CD8-positive, alpha-beta memory T cell (primary cell): ENCODE measurements around the gene RUNDC1. TPM values are rescaled to one million over a fixed set of nuclear protein-coding genes. Genes with fewer than 3 reads are reported as not detected.
"Not testable (repeated sequence)": the region's sequence is repeated elsewhere in the genome, so short reads cannot be mapped to it uniquely, and the experiment has no call there.

Source experiments
- CTCF ChIA-PET: fragments of 350-600 bp; sonication (Branson Sonifier 250); formaldehyde crosslinking; loops from one replicate; lab custom pipeline; 2021; ENCODE audit warnings: antibody characterized with exemption; lab: Charles Lee
- POLR2A ChIA-PET: fragments of 350-600 bp; sonication (Branson Sonifier 250); formaldehyde crosslinking; loops from one replicate; lab custom pipeline; 2021; ENCODE audit warnings: antibody characterized with exemption; lab: Charles Lee
- DNase-seq, 5 donors: peaks; one replicate each; pipeline versions ENCODE4 v3.0.0 to v3.0.0-alpha.2; 2020 to 2022; ENCODE audit warnings: mixed read lengths in 1 of 5
- H3K27ac ChIP-seq: one replicate; pipeline ENCODE4 v1.7.0; 2013; ENCODE audit warnings: low read depth, mild to moderate bottlenecking, low read length, moderate library complexity
- H3K27me3 ChIP-seq: 2 replicates; pipeline ENCODE4 v1.7.0; 2013; ENCODE audit warnings: low read length, mild to moderate bottlenecking; ENCODE audit not compliant: insufficient read depth, poor library complexity, severe bottlenecking
- H3K36me3 ChIP-seq: 2 replicates; pipeline ENCODE4 v1.7.0; 2013; ENCODE audit warnings: mild to moderate bottlenecking, low read length, moderate library complexity; ENCODE audit not compliant: insufficient read depth
- H3K4me1 ChIP-seq: 2 replicates; pipeline ENCODE4 v1.7.0; 2013; ENCODE audit warnings: mild to moderate bottlenecking, low read length, moderate library complexity; ENCODE audit not compliant: insufficient read depth
- H3K4me3 ChIP-seq: 2 replicates; pipeline ENCODE4 v1.7.0; 2013; ENCODE audit warnings: mild to moderate bottlenecking, low read length
- H3K9me3 ChIP-seq: 2 replicates; pipeline ENCODE4 v1.7.0; 2013; ENCODE audit warnings: mild to moderate bottlenecking, low read length
- H3K27ac Mint-ChIP-seq, 8 donors: one replicate each; pipeline ENCODE4 v1.8.0; 2020 to 2021; ENCODE audit warnings: mixed read lengths in 8 of 8, mild to moderate bottlenecking in 6 of 8, inconsistent platforms in 3 of 8, moderate library complexity in 3 of 8
- H3K27me3 Mint-ChIP-seq, 2 donors: one replicate each; pipeline ENCODE4 v1.8.0; 2020 to 2021; ENCODE audit warnings: mixed read lengths in 2 of 2, mild to moderate bottlenecking in 1 of 2, moderate library complexity in 1 of 2
- H3K36me3 Mint-ChIP-seq, 3 donors: one replicate each; pipeline ENCODE4 v1.8.0; 2020 to 2021; ENCODE audit warnings: mixed read lengths in 3 of 3, inconsistent platforms in 1 of 3, mild to moderate bottlenecking in 1 of 3
- H3K4me1 Mint-ChIP-seq, 3 donors: one replicate each; pipeline ENCODE4 v1.8.0; 2020 to 2021; ENCODE audit warnings: mixed read lengths in 3 of 3, inconsistent platforms in 1 of 3, mild to moderate bottlenecking in 1 of 3
- H3K4me3 Mint-ChIP-seq, 7 donors: one replicate each; pipeline ENCODE4 v1.8.0; 2020 to 2021; ENCODE audit warnings: mixed read lengths in 7 of 7, mild to moderate bottlenecking in 6 of 7, moderate library complexity in 4 of 7, inconsistent platforms in 2 of 7
- H3K9me3 Mint-ChIP-seq, 5 donors: one replicate each; pipeline ENCODE4 v1.8.0; 2020 to 2022; ENCODE audit warnings: mixed read lengths in 5 of 5, mild to moderate bottlenecking in 3 of 5, moderate library complexity in 2 of 5, inconsistent platforms in 1 of 5
- polyA plus RNA-seq: library from polyadenylated mRNA; unstranded; fragments of 300-500 nt; fragmentation: Illumina TruSeq; gene quantifications from one replicate; pipeline ENCODE4 v1.2.3, GENCODE V29; 2021
- total RNA-seq, 2 experiments: library from RNA; stranded (reverse); gene quantifications; one replicate each; pipeline ENCODE4 v1.2.3, GENCODE V29; 2021

Gene RUNDC1
- total and polyA plus RNA-seq, 3 experiments from 2014 or later, result 12.8 to 22.4 (median 13.1) TPM

DNA sequence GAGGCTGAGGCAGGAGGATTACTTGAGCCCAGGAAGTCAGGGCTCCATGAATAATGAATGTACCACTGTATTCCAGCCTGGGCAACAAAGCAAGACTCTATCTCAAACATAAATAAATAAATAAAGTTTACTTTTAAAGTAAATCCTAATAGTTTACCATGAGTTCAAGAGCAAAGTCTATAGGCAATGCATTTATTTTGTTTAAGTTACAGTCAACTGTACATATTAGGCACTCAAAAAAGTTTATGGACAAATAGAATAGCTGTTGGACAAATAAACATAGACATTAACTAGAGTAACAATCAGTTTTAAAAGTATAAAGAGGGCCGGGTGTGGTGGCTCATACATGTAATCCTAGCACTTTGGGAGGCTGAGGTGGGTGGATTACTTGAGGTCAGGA is 12.4 kb upstream of the RUNDC1 start:
- Mint-ChIP-seq H3K27me3 (peaks cover 0 to 2% of the 10 kb centered on the region in 2 donors), H3K4me3 (no peak overlapping the region), H3K27ac (peak overlapping the region in 1 of 8 donors; percentile 52), H3K36me3 (peaks cover 0 to 11% (median 6%) of the 10 kb centered on the region in 3 donors), H3K9me3 (peaks cover 0 to 3% (median 0%) of the 10 kb centered on the region in 5 donors), H3K4me1 (peaks cover 12 to 16% (median 14%) of the 10 kb centered on the region in 3 donors)
- ChIA-PET CTCF (no interaction called here), POLR2A (no interaction called here)
- no peak for DNase-seq
- Histone ChIP-seq H3K9me3 (no peaks in the 10 kb centered on the region), H3K36me3 (no peaks in the 10 kb centered on the region), H3K4me1 (peaks cover 8% of the 10 kb centered on the region), H3K27ac (no peak overlapping the region), H3K4me3 (no peak overlapping the region), H3K27me3 (no peaks in the 10 kb centered on the region)

DNA sequence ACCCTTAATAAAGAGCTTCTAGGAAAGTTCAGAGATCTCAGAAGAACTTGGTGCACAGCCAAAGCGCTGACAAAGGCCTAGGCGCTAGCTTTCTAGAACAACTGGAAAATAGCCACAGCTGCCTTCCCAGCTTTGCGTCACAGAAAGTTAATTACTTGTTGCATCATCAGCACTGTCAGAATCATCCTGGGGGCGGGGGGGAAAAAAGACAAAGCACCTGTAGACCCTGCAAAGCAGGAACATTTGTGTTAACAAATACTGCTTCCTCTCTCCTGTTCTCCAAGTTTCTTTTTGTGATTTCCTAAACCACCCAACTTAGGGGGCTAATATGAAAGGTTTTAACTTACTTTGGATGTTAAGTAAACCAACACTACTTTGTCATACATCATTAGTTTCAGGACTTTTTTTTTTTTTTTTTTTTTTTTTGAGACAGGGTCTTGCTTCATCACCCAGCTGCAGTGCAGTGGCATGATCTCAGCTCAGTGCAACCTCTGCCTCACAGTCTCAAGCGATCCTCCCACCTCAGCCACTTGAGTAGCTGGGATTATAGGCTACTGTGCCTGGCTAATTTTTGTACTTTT is 11.3 kb upstream of the RUNDC1 start:
- Histone ChIP-seq H3K36me3 (no peaks in the 10 kb centered on the region), H3K4me1 (no peaks in the 10 kb centered on the region), H3K9me3 (no peaks in the 10 kb centered on the region), H3K27me3 (no peaks in the 10 kb centered on the region), H3K4me3 (no peak overlapping the region), H3K27ac (no peak overlapping the region)
- DNase-seq, result no peak
- Mint-ChIP-seq H3K4me1 (peaks cover 5 to 6% (median 6%) of the 10 kb centered on the region in 3 donors), H3K9me3 (peaks cover 0 to 3% (median 0%) of the 10 kb centered on the region in 5 donors), H3K4me3 (no peak overlapping the region), H3K27ac (no peak overlapping the region), H3K36me3 (peaks cover 0 to 6% (median 4%) of the 10 kb centered on the region in 3 donors), H3K27me3 (peaks cover 0 to 2% of the 10 kb centered on the region in 2 donors)
- CTCF ChIA-PET, result interaction anchor here (1.1 kb wide), 1 partner anchor 10 kb away, joined by 3 read pairs; the partner anchor contains the start of gene PTGES3L
- POLR2A ChIA-PET, result interaction anchor here (0.5 kb wide), 1 partner anchor 52 kb away, joined by 5 read pairs; no protein-coding TSS in a partner anchor

DNA sequence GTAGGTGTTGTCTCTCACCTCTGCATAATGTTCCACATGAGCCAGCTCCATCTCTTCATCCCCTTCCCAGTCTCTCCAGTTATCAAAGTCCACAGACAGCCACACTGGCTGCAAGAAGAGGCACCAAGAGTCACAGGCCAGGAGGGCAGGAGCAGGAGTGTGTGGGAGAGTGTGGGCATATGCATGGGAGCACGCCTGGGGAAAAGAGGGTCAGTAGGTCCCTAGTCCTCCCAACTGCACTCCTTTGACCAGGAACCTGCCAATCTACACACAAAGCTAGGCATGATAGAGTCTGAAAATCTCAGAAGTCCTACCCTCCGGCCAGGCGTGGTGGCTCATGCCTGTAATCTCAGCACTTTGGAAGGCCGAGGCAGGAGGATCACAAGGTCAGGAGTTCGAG is 8.8 kb upstream of the RUNDC1 start:
- no peaks in the 10 kb centered on the region for H3K9me3 Mint-ChIP-seq
- DNase-seq, result no peak
- no peak overlapping the region for H3K27ac ChIP-seq
- no peaks in the 10 kb centered on the region for H3K9me3 ChIP-seq
- H3K4me3 Mint-ChIP-seq, result no peak overlapping the region
- no peaks in the 10 kb centered on the region for H3K4me1 Mint-ChIP-seq
- H3K4me3 ChIP-seq, result no peak overlapping the region
- peaks cover 0 to 2% of the 10 kb centered on the region in 2 donors for H3K27me3 Mint-ChIP-seq
- ChIA-PET POLR2A (no interaction called here), CTCF (no interaction called here)
- peak overlapping the region in 1 of 8 donors; percentile 14 for H3K27ac Mint-ChIP-seq
- no peaks in the 10 kb centered on the region for H3K4me1 ChIP-seq
- no peaks in the 10 kb centered on the region for H3K36me3 ChIP-seq
- H3K36me3 Mint-ChIP-seq, result no peaks in the 10 kb centered on the region
- no peaks in the 10 kb centered on the region for H3K27me3 ChIP-seq

DNA sequence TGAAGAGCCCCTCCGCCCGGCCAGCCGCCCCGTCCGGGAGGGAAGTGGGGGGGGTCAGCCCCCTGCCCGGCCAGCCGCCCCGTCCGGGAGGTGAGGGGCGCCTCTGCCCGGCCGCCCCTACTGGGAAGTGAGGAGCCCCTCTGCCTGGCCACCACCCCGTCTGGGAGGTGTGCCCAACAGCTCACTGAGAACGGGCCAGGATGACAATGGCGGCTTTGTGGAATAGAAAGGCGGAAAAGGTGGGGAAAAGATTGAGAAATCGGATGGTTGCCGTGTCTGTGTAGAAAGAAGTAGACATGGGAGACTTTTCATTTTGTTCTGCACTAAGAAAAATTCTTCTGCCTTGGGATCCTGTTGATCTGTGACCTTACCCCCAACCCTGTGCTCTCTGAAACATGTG is 7.0 kb upstream of the RUNDC1 start:
- H3K4me1 ChIP-seq, H3K27ac Mint-ChIP-seq, H3K9me3 ChIP-seq, H3K27ac ChIP-seq, H3K36me3 ChIP-seq, H3K36me3 Mint-ChIP-seq, DNase-seq, H3K9me3 Mint-ChIP-seq, H3K4me3 ChIP-seq, H3K27me3 Mint-ChIP-seq, POLR2A ChIA-PET, H3K4me1 Mint-ChIP-seq, CTCF ChIA-PET, H3K27me3 ChIP-seq, H3K4me3 Mint-ChIP-seq: not testable (repeated sequence)

DNA sequence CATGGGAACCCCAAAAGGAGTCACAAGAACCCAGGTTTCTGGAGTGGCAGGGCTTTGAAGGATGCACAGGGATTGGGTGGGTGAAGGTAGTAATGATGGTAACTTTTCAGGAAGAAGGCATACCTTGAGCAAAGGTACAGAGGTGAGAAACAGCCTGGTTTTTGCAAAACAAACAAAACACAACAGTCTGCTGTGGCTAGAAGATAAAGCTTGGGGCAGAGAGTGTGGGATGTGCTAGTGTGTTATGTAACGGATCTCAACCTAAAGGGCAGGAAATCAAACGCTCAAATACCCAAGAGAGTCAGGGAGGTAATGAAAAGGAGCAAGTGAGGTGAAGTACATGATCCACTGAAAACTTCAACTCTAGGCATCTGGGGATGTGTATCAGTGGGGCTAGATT is 5.1 kb upstream of the RUNDC1 start:
- Mint-ChIP-seq H3K9me3 (no peaks in the 10 kb centered on the region), H3K4me1 (peaks cover 6 to 11% (median 11%) of the 10 kb centered on the region in 3 donors), H3K27ac (no peak overlapping the region), H3K27me3 (peaks cover 0 to 3% of the 10 kb centered on the region in 2 donors), H3K4me3 (peak overlapping the region in 2 of 7 donors; percentile 4 to 47), H3K36me3 (peaks cover 0 to 3% (median 0%) of the 10 kb centered on the region in 3 donors)
- ChIA-PET POLR2A (no interaction called here), CTCF (no interaction called here)
- no peaks in the 10 kb centered on the region for H3K36me3 ChIP-seq
- H3K4me3 ChIP-seq, result no peak overlapping the region
- H3K9me3 ChIP-seq, result no peaks in the 10 kb centered on the region
- H3K27ac ChIP-seq, result no peak overlapping the region
- H3K27me3 ChIP-seq, result no peaks in the 10 kb centered on the region
- no peak for DNase-seq
- H3K4me1 ChIP-seq, result peaks cover 7% of the 10 kb centered on the region

DNA sequence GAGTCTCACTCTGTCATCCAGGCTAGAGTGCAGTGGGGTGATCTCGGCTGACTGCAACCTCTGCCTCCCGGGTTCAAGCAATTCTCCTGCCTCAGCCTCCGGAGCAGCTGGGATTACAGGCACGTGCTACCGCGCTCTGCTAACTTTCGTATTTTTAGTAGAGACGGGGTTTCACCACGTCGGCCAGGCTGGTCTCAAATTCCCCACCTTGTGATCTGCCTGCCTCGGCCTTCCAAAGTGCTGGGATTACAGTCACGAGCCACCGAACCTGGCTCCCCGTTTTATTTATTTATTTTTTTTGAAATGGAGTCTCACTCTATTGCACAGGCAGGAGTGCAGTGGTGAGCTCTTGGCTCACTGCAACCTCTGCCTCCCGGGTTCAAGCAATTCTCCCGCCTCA is 4.7 kb upstream of the RUNDC1 start:
- CTCF ChIA-PET, H3K9me3 Mint-ChIP-seq, POLR2A ChIA-PET, H3K36me3 ChIP-seq, H3K27me3 ChIP-seq, H3K27ac ChIP-seq, H3K27me3 Mint-ChIP-seq, DNase-seq, H3K4me3 ChIP-seq, H3K27ac Mint-ChIP-seq, H3K36me3 Mint-ChIP-seq, H3K9me3 ChIP-seq, H3K4me1 ChIP-seq: not testable (repeated sequence)
- Mint-ChIP-seq H3K4me3 (peak overlapping the region in 1 of 7 donors; percentile 47), H3K4me1 (peaks cover 8 to 14% (median 14%) of the 10 kb centered on the region in 3 donors)

DNA sequence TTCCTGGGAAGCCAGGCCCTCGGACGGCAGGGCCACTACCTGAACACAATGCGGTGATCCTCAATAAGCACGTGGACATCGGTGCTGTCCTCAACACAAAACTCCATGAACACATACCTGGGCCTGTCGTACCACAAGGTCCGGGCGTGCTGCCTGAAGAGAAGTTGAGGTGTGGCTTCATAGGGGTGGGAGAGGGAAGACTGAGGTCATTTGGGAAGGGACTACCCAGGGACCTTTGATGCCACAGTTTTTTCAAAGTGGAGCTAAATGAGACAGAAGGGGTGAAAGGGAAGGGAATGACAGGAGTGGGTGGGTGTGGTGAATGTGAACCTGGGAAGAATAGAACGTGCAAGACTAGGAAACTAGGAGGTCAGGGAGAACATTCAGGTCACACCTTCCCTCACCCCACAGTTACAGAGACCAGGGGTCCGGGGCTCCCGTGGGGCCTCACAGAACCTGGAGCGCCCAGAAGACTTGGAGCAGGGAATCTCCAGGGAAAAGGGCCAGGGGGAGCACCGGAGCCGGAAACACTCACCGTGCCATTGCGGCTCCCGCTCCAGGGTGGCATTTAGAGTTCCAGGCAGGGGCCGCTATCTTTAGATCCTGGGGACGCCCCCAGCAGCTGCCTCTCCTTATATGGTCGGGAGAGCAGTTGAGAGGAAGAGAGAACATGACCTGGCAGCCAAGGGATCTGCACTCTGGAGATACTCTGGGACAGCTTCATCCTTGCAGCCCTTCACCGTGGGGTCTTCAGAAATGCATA is 673 bp upstream of the RUNDC1 start, which contains the start of gene PTGES3L:
TSS of gene PTGES3L (minus strand) at position 570 of the 763 bp plus-strand sequence. CDS start at position 543, 27 bp downstream.
- Mint-ChIP-seq H3K36me3 (peaks cover 0 to 25% (median 0%) of the 10 kb centered on the region in 3 donors), H3K9me3 (no peaks in the 10 kb centered on the region), H3K4me1 (peaks cover 24 to 39% (median 30%) of the 10 kb centered on the region in 3 donors), H3K4me3 (peak within 1 kb of the TSS; percentile 89 to 99 (median 97)), H3K27me3 (peaks cover 0 to 5% of the 10 kb centered on the region in 2 donors), H3K27ac (peak within 1 kb of the TSS; percentile 76 to 99 (median 98))
- peak within 1 kb of the TSS; percentile 70 for H3K27ac ChIP-seq
- no peaks in the 10 kb centered on the region for H3K36me3 ChIP-seq
- no peaks in the 10 kb centered on the region for H3K9me3 ChIP-seq
- H3K4me3 ChIP-seq, result peak within 1 kb of the TSS; percentile 88
- CTCF ChIA-PET, result interaction anchor here (1.8 to 3.5 kb wide), 2 partner anchors 10 to 18 kb away, joined by 3 to 12 read pairs; partner anchors contain the start of gene RPL27
- POLR2A ChIA-PET, result interaction anchor here (1.0 kb wide), 1 partner anchor 18 kb away, joined by 3 read pairs; the partner anchor contains the start of gene RPL27
- no peaks in the 10 kb centered on the region for H3K27me3 ChIP-seq
- DNase-seq, result peak in 2 of 5 donors; percentile 5 to 6
- H3K4me1 ChIP-seq, result peaks cover 20% of the 10 kb centered on the region
